H1 (cell line): ENCODE measurements around the gene TADA3. TPM values are rescaled to one million over a fixed set of nuclear protein-coding genes. Genes with fewer than 3 reads are reported as not detected.

ENCODE experiments used
- ASH2L ChIP-seq: fragments of 200-600, 300-600 bp; sonication (generic); IDR thresholded peaks from one replicate; pipeline ENCODE4 v1.7.1; 2017; ENCODE audit warnings: low read length
- CHD7 ChIP-seq: fragments of 300-600 bp; sonication (generic); IDR thresholded peaks from 2 replicates; pipeline ENCODE4 v1.7.1; 2012; ENCODE audit warnings: low read length, moderate library complexity, mild to moderate bottlenecking, inconsistent platforms; ENCODE audit not compliant: insufficient replicate concordance
- CTCF ChIP-seq, 3 experiments: IDR thresholded peaks; 1 replicate in 2 of 3; 2 replicates in 1 of 3; pipeline versions ENCODE4 v1.5.1 to v1.6.1; 2011; ENCODE audit warnings: low read length in 3 of 3, mild to moderate bottlenecking in 3 of 3, inconsistent platforms in 2 of 3, low read depth in 1 of 3, moderate library complexity in 1 of 3; ENCODE audit not compliant: insufficient read depth in 1 of 3; ENCODE audit errors: control extremely low read depth in 1 of 3
- MAFK ChIP-seq: IDR thresholded peaks from 2 replicates; pipeline ENCODE4 v1.6.1; 2012; ENCODE audit warnings: low read depth, mild to moderate bottlenecking, improper control_type of control experiment, low read length
- TBP ChIP-seq: IDR thresholded peaks from 2 replicates; pipeline ENCODE4 v1.6.1; 2011; ENCODE audit warnings: low read depth, low read length, improper control_type of control experiment
- polyA plus RNA-seq, 7 experiments: library from polyadenylated mRNA; depleted of rRNA in 3 of 7; stranded (reverse) in 5 of 7; unstranded in 2 of 7; fragments of >200 nt in 5 of 7; fragments of 200-250 nt in 2 of 7; gene quantifications; 1 replicate in 5 of 7; 2 replicates in 1 of 7; 4 replicates in 1 of 7; pipeline versions ENCODE4 v1.2.1 to v1.2.3, GENCODE V29; 2011 to 2013; ENCODE audit warnings: missing spikeins in 2 of 7, mixed read lengths in 2 of 7
- total RNA-seq: library from RNA; stranded (reverse); fragmentation: NEBNext Ultra II Directional; extraction: Animal tissue kit (Norgen Biotek cat#: 25700); gene quantifications from 2 replicates; pipeline ENCODE4 v1.2.1, GENCODE V29; 2021

Gene TADA3
- total and polyA plus RNA-seq, 2 of the 8 experiments (the other 6 are each of a cell fraction or from before 2014, with no cell fraction given) = 43.4 to 50.3 TPM

- TF ChIP-seq CHD7 = no peak
- TF ChIP-seq TBP = no peak
- no peak for TF ChIP-seq CTCF (IDR thresholded peaks at IDR 0.05; ENCODE audit: control extremely low read depth in 1 of 3, insufficient read depth in 1 of 3, low read depth in 1 of 3, low read length in 3 of 3)
- TF ChIP-seq MAFK = no peak
- TF ChIP-seq ASH2L = no peak
- TF ChIP-seq, all 59 proteins: peak for 0
These were observed 15.2 kb downstream of the TADA3 start (continued) for GRCh38 chr3:9776896-9777693.
